ENCODE results near the gene QARS1. TPM values are rescaled to one million over a fixed set of nuclear protein-coding genes. Genes with fewer than 3 reads are reported as not detected.

Gene QARS1
- total RNA-seq, 1 experiment from 2014 or later = 346 TPM

DNA sequence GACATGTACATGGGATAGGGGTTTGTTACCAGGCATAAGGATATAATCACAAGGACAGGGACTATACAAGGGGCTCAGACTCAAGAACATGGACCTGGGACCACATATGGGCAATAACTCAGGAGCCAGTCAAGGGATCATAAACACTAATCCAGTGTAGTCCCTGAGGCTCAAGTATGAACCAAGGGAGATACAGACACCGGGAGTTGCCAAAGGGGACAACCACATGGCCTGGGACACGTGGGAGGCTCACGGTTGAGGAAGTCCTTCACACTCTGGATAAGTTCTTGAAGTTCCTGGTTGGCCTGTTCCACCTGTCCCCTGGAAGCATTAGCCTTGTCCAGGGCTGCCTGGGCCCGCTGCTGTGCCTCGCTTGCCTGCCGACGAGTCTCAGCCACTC is 17.9 kb upstream of the QARS1 start:
- ChIA-PET RAD21 (ENCODE audit: low non-redundant PET in 1 of 2, low total read pairs in 2 of 2, uncharacterized antibody in 2 of 2, unreplicated experiment in 2 of 2) (no interaction called here), POLR2A (no interaction called here), CTCF (no interaction called here)
- intact Hi-C loops (cut with micrococcal nuclease) = no loop called here
- no peak overlapping the region for H3K9ac ChIP-seq (ENCODE audit: low read length)
- ATAC-seq (no peak), DNase-seq (ENCODE audit: low read depth, low spot score) (no peak)
- H3K79me2 ChIP-seq (ENCODE audit: insufficient read depth, low read length) = peaks cover 21% of the 10 kb centered on the region
- H3K4me1 ChIP-seq (ENCODE audit: control insufficient read depth in 1 of 2, insufficient read depth in 2 of 2, low read length in 2 of 2) = peaks cover 7 to 14% of the 10 kb centered on the region in 2 experiments
- H3K9me3 ChIP-seq (ENCODE audit: control insufficient read depth in 1 of 2, insufficient read depth in 1 of 2, low read depth in 1 of 2, low read length in 2 of 2) = no peaks in the 10 kb centered on the region
- H3K9me2 ChIP-seq (ENCODE audit: insufficient read depth) = no peaks in the 10 kb centered on the region
- no peaks in the 10 kb centered on the region for H3K27me3 ChIP-seq (ENCODE audit: insufficient read depth, low read length)
- no peak for TF ChIP-seq EZH2 (IDR thresholded peaks at IDR 0.05)
- TF ChIP-seq JUND (IDR thresholded peaks at IDR 0.05) = no peak
- TF ChIP-seq RAD21 (IDR thresholded peaks at IDR 0.05; ENCODE audit: low read depth) = no peak
- TF ChIP-seq, protein P1, sequence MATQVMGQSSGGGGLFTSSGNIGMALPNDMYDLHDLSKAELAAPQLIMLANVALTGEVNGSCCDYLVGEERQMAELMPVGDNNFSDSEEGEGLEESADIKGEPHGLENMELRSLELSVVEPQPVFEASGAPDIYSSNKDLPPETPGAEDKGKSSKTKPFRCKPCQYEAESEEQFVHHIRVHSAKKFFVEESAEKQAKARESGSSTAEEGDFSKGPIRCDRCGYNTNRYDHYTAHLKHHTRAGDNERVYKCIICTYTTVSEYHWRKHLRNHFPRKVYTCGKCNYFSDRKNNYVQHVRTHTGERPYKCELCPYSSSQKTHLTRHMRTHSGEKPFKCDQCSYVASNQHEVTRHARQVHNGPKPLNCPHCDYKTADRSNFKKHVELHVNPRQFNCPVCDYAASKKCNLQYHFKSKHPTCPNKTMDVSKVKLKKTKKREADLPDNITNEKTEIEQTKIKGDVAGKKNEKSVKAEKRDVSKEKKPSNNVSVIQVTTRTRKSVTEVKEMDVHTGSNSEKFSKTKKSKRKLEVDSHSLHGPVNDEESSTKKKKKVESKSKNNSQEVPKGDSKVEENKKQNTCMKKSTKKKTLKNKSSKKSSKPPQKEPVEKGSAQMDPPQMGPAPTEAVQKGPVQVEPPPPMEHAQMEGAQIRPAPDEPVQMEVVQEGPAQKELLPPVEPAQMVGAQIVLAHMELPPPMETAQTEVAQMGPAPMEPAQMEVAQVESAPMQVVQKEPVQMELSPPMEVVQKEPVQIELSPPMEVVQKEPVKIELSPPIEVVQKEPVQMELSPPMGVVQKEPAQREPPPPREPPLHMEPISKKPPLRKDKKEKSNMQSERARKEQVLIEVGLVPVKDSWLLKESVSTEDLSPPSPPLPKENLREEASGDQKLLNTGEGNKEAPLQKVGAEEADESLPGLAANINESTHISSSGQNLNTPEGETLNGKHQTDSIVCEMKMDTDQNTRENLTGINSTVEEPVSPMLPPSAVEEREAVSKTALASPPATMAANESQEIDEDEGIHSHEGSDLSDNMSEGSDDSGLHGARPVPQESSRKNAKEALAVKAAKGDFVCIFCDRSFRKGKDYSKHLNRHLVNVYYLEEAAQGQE (IDR thresholded peaks at IDR 0.05; ENCODE audit: low read depth) = no peak
- no peak for TF ChIP-seq POLR2AphosphoS5 (IDR thresholded peaks at IDR 0.05; ENCODE audit: low read depth, low read length)
- no peak for TF ChIP-seq EZH2phosphoT487 (IDR thresholded peaks at IDR 0.05; ENCODE audit: borderline replicate concordance)
- no peak for TF ChIP-seq ZNF274 (IDR thresholded peaks at IDR 0.05; ENCODE audit: low read depth, low read length)
- no peak for TF ChIP-seq SIN3A (IDR thresholded peaks at IDR 0.05; ENCODE audit: low read depth)
- no peak for TF ChIP-seq SRF (IDR thresholded peaks at IDR 0.05; ENCODE audit: low read depth)
- no peak for TF ChIP-seq FOSL1 (IDR thresholded peaks at IDR 0.05; ENCODE audit: low read depth)
- no peak for TF ChIP-seq YY1 (IDR thresholded peaks at IDR 0.05; ENCODE audit: extremely low read depth, insufficient replicate concordance, low read depth, low read length)
- no peak for TF ChIP-seq TCF7L2 (IDR thresholded peaks at IDR 0.05; ENCODE audit: borderline replicate concordance, extremely low read depth, insufficient read depth, insufficient read length)
- TF ChIP-seq, protein P2, sequence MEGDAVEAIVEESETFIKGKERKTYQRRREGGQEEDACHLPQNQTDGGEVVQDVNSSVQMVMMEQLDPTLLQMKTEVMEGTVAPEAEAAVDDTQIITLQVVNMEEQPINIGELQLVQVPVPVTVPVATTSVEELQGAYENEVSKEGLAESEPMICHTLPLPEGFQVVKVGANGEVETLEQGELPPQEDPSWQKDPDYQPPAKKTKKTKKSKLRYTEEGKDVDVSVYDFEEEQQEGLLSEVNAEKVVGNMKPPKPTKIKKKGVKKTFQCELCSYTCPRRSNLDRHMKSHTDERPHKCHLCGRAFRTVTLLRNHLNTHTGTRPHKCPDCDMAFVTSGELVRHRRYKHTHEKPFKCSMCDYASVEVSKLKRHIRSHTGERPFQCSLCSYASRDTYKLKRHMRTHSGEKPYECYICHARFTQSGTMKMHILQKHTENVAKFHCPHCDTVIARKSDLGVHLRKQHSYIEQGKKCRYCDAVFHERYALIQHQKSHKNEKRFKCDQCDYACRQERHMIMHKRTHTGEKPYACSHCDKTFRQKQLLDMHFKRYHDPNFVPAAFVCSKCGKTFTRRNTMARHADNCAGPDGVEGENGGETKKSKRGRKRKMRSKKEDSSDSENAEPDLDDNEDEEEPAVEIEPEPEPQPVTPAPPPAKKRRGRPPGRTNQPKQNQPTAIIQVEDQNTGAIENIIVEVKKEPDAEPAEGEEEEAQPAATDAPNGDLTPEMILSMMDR (IDR thresholded peaks at IDR 0.05 in 2 of 3, conservative IDR thresholded peaks at IDR 0.05 in 1 of 3; ENCODE audit: borderline replicate concordance in 1 of 3, insufficient read depth in 1 of 3, low read depth in 2 of 3, low read length in 2 of 3) = no peak
- TF ChIP-seq, protein P3, sequence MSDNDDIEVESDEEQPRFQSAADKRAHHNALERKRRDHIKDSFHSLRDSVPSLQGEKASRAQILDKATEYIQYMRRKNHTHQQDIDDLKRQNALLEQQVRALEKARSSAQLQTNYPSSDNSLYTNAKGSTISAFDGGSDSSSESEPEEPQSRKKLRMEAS (IDR thresholded peaks at IDR 0.05) = no peak
- no peak for TF ChIP-seq POLR2A (IDR thresholded peaks at IDR 0.05; ENCODE audit: borderline replicate concordance, extremely low read depth, insufficient read depth, insufficient read length)
- TF ChIP-seq, protein P4, sequence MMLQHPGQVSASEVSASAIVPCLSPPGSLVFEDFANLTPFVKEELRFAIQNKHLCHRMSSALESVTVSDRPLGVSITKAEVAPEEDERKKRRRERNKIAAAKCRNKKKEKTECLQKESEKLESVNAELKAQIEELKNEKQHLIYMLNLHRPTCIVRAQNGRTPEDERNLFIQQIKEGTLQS (IDR thresholded peaks at IDR 0.05) = no peak
- TF ChIP-seq SP1 (IDR thresholded peaks at IDR 0.05; ENCODE audit: low read depth) = no peak
- no peak for TF ChIP-seq EGR1 (IDR thresholded peaks at IDR 0.05; ENCODE audit: low read depth)
- TF ChIP-seq CEBPB (IDR thresholded peaks at IDR 0.05; ENCODE audit: low read depth) = no peak
- TF ChIP-seq ZFX (IDR thresholded peaks at IDR 0.05) = no peak
- H3K27ac ChIP-seq (ENCODE audit: low read depth, low read length) = no peak overlapping the region
- no peak overlapping the region for H2AFZ ChIP-seq (ENCODE audit: low read depth, low read length, poor library complexity, severe bottlenecking)
- H4K20me1 ChIP-seq (ENCODE audit: insufficient read depth) = no peaks in the 10 kb centered on the region
- no peak overlapping the region for H3K4me2 ChIP-seq (ENCODE audit: low read length)
- no peak overlapping the region for H3K4me3 ChIP-seq (replicated peaks in 1 of 2; ENCODE audit: low read depth in 1 of 2, low read length in 2 of 2)
- BruUV-seq (replicated peaks) = no TSS peak
- H3K36me3 ChIP-seq (ENCODE audit: control insufficient read depth in 1 of 2, insufficient read depth in 2 of 2, low read length in 2 of 2) = peaks cover 12 to 15% of the 10 kb centered on the region in 2 experiments; a peak in 3 of 4 replicates

Measured in HCT116 (cell line).